Peyer's patch (tissue), 4 donors: ENCODE measurements around the gene KRT1. TPM values are rescaled to one million over a fixed set of nuclear protein-coding genes. Genes with fewer than 3 reads are reported as not detected.

Experiments
- DNase-seq, 3 donors: peaks; one replicate each; pipeline ENCODE4 v3.0.0-alpha.2; 2017 to 2019
- H3K27ac ChIP-seq, 4 donors: fragments of 200-600 bp; sonication (generic); one replicate each; pipeline ENCODE4 v1.5.1; 2016 to 2019
- H3K27me3 ChIP-seq, 2 donors: fragments of 200-600 bp; sonication (generic); one replicate each; pipeline ENCODE4 v1.5.1; 2019
- H3K36me3 ChIP-seq, 3 donors: fragments of 200-600 bp; sonication (generic); one replicate each; pipeline ENCODE4 v1.5.1; 2016 to 2019
- H3K4me1 ChIP-seq, 4 donors: fragments of 200-600 bp; sonication (generic); one replicate each; pipeline ENCODE4 v1.5.1; 2016 to 2019
- H3K4me3 ChIP-seq, 4 donors: fragments of 200-600 bp; sonication (generic); 1 replicate in 3 of 4; 2 replicates in 1 of 4; pipeline ENCODE4 v1.5.1; 2016 to 2019; ENCODE audit warnings: mild to moderate bottlenecking in 1 of 4
- H3K9me3 ChIP-seq, 4 donors: fragments of 200-600 bp; sonication (generic); one replicate each; pipeline ENCODE4 v1.5.1; 2016 to 2019; ENCODE audit warnings: mild to moderate bottlenecking in 1 of 4
- CTCF ChIP-seq, 6 experiments: fragments of 450-650 bp in 4 of 6; fragments of 200-600 bp in 2 of 6; sonication (generic) in 1 of 6; IDR thresholded peaks; one replicate each; pipeline ENCODE4 v1.5.1; 2017 to 2019; ENCODE audit warnings: antibody characterized with exemption in 6 of 6, mild to moderate bottlenecking in 3 of 6, moderate library complexity in 1 of 6
- POLR2A ChIP-seq, 2 donors: fragments of 450-650 bp; IDR thresholded peaks; one replicate each; pipeline ENCODE4 v1.5.1; 2017; ENCODE audit warnings: antibody characterized with exemption in 2 of 2, mild to moderate bottlenecking in 2 of 2, moderate library complexity in 2 of 2
- total RNA-seq, 4 donors: library from RNA; depleted of rRNA; stranded (reverse); fragments of >200 nt; gene quantifications; one replicate each; pipeline ENCODE4 v1.1.0, GENCODE V29; 2016

The KRT1 gene
- total RNA-seq, 4 donors from 2014 or later = 0.76 to 1.7 (median 0.94) TPM; not detected in 1

- no peak overlapping the region for H3K4me3 ChIP-seq
- no peaks in the 10 kb centered on the region for H3K9me3 ChIP-seq
- H3K27me3 ChIP-seq = no peaks in the 10 kb centered on the region
- H3K27ac ChIP-seq = no peak overlapping the region
- DNase-seq = no peak
- H3K36me3 ChIP-seq = no peaks in the 10 kb centered on the region
- H3K4me1 ChIP-seq = peaks cover 0 to 6% (median 0%) of the 10 kb centered on the region in 4 donors
- no peak for TF ChIP-seq POLR2A (IDR thresholded peaks at IDR 0.05)
- TF ChIP-seq CTCF (IDR thresholded peaks at IDR 0.05) = no peak
Measured at GRCh38 chr12:52681526-52682380, 1.5 kb upstream of the KRT1 start.

- DNase-seq = no peak
- H3K27ac ChIP-seq = no peak overlapping the region
- H3K9me3 ChIP-seq = no peaks in the 10 kb centered on the region
- no peaks in the 10 kb centered on the region for H3K4me1 ChIP-seq
- TF ChIP-seq POLR2A (IDR thresholded peaks at IDR 0.05) (no peak), CTCF (IDR thresholded peaks at IDR 0.05) (no peak)
- no peaks in the 10 kb centered on the region for H3K27me3 ChIP-seq
- no peaks in the 10 kb centered on the region for H3K36me3 ChIP-seq
- no peak overlapping the region for H3K4me3 ChIP-seq
Measured at GRCh38 chr12:52679875-52680274, 332 bp downstream of the KRT1 start.

- H3K4me1 ChIP-seq = no peaks in the 10 kb centered on the region
- H3K4me3 ChIP-seq = no peak overlapping the region
- H3K27ac ChIP-seq = no peak overlapping the region
- TF ChIP-seq POLR2A (IDR thresholded peaks at IDR 0.05) = no peak
- TF ChIP-seq CTCF (IDR thresholded peaks at IDR 0.05) = no peak
- no peaks in the 10 kb centered on the region for H3K27me3 ChIP-seq
- H3K36me3 ChIP-seq = no peaks in the 10 kb centered on the region
- no peaks in the 10 kb centered on the region for H3K9me3 ChIP-seq
- DNase-seq = no peak
Measured at GRCh38 chr12:52677671-52678070, 2.5 kb downstream of the KRT1 start.

- H3K27ac ChIP-seq = no peak overlapping the region
- no peaks in the 10 kb centered on the region for H3K4me1 ChIP-seq
- TF ChIP-seq POLR2A (IDR thresholded peaks at IDR 0.05) (no peak), CTCF (IDR thresholded peaks at IDR 0.05) (no peak)
- no peak overlapping the region for H3K4me3 ChIP-seq
- no peak for DNase-seq
- no peaks in the 10 kb centered on the region for H3K9me3 ChIP-seq
- H3K36me3 ChIP-seq = no peaks in the 10 kb centered on the region
- H3K27me3 ChIP-seq = no peaks in the 10 kb centered on the region
Measured at GRCh38 chr12:52677126-52677525, 3.1 kb downstream of the KRT1 start.

GRCh38 chr12:52676163-52676562 lies 4.0 kb downstream of the KRT1 start:
- Histone ChIP-seq H3K27me3 (no peaks in the 10 kb centered on the region), H3K4me1 (no peaks in the 10 kb centered on the region), H3K9me3 (no peaks in the 10 kb centered on the region), H3K27ac (no peak overlapping the region), H3K36me3 (no peaks in the 10 kb centered on the region), H3K4me3 (no peak overlapping the region)
- DNase-seq = no peak
- no peak for TF ChIP-seq POLR2A (IDR thresholded peaks at IDR 0.05)
- no peak for TF ChIP-seq CTCF (IDR thresholded peaks at IDR 0.05)
